HG03064 (cell line): ENCODE data around the gene OR11A1.

Experiments used
- ATAC-seq: cut with Tn5 transposase; IDR thresholded peaks from one replicate; pipeline ENCODE4 v1.9.1; 2021; ENCODE audit warnings: low read depth; ENCODE audit not compliant: unreplicated experiment

OR11A1 gene

DNA sequence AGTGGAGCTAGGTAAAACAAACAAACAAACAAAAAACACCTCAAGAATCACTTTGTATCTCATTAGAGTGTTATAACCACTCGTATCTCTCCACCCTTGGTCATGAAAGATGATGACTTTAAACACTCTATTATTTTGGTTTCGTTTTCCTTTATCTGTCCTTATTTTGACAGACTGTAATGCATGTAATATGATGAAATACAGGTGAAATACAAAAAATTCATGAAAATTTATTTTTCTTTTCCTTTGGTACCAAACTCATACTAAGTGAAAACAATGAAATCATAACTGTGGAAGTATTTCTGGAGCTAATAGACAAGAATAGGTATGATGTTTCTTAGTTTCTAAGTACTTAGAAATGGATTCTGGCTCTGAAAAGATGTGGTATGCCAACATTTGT lies 57.3 kb downstream of the OR11A1 start:
- ATAC-seq: no peak

DNA sequence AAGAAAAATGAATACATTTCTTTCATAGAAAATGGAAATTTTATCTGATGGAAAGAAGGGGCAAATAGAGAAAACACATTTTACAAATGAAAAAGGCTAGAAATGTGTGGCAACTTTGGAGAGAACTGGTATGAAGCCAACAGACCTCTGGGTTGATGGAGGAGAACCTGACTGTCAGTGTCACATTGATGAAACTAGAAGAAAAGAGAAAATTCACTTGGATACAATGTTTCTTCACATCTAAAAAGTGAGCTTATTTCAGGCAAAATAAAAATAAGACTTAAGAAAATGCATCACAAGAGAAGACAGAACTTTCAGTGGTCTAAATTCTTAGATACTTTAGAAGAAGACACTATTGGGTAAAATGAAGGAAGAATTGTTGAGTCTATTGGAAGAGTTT lies 61.5 kb downstream of the OR11A1 start, which contains the start of gene OR12D2:
Gene OR12D2 (plus strand): TSS at position 301 of the 400 bp plus-strand sequence. CDS start 1,069 bp downstream, outside the sequence.
- no peak for ATAC-seq

DNA sequence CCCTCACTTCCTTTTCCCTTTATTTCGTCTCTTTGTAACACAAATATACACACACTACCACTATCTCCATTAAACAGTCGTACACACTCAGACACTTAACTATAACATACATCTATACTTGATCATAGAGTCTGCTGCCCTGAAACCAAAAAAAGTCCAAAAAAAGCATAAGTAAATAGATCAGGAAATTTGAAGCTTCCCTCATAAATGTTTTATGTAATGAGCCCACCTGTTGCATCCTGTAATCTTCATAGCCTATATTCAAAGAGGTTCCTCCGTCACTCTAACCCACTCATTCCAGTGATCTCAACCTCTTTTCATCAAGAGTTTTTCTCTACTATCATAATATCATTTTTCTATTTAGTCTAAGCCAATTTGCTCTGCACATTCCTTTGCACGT lies 68.3 kb downstream of the OR11A1 start:
- ATAC-seq: no peak

DNA sequence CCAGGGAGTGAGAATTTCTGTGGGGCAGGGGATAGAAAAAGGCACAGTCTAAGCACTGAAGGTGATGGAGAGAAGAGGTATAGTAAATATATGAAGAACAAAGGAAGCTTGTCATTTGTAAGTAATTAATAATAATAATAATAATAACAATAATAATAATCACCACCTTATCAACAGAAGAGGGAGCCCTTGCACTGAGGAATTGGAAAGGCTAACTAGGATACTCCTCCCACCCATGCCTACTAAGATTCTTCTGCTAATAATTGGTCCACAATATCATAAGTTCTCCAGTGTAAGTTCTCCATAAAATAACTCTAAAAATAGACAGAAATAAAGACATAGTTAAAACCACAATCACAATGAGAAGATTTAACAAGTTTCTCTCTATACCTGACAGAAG lies 80.9 kb downstream of the OR11A1 start:
- ATAC-seq: no peak
